ENCODE measurements around the gene SUCLG2.

SUCLG2 gene

GRCh38 chr3:67656614-67657013 is 2.2 kb upstream of the SUCLG2 start:
- Histone ChIP-seq H3K36me3 (no peaks in the 10 kb centered on the region), H3K4me1 (ENCODE audit: control insufficient read depth in 1 of 2, insufficient read depth in 1 of 2, low read depth in 1 of 2, low read length in 1 of 2) (peaks cover 17 to 24% of the 10 kb centered on the region in 2 experiments), H3K27me3 (peaks cover 69% of the 10 kb centered on the region), H3K27ac (no peak overlapping the region), H3K9me3 (no peaks in the 10 kb centered on the region), H3K4me3 (ENCODE audit: low read depth in 1 of 2, low read length in 1 of 2) (no peak overlapping the region)
- TF ChIP-seq CTCF (IDR thresholded peaks at IDR 0.05), result no peak

GRCh38 chr3:67655364-67656121 is 1.1 kb upstream of the SUCLG2 start:
- Histone ChIP-seq H3K4me1 (ENCODE audit: control insufficient read depth in 1 of 2, insufficient read depth in 1 of 2, low read depth in 1 of 2, low read length in 1 of 2) (peaks cover 17 to 24% of the 10 kb centered on the region in 2 experiments), H3K27ac (no peak overlapping the region)

GRCh38 chr3:67654844-67655177 is 399 bp upstream of the SUCLG2 start:
- H3K27ac ChIP-seq, result no peak overlapping the region
- peaks cover 17 to 24% of the 10 kb centered on the region in 2 experiments for H3K4me1 ChIP-seq (ENCODE audit: control insufficient read depth in 1 of 2, insufficient read depth in 1 of 2, low read depth in 1 of 2, low read length in 1 of 2)
- no peaks in the 10 kb centered on the region for H3K36me3 ChIP-seq
- no peaks in the 10 kb centered on the region for H3K9me3 ChIP-seq
- H3K4me3 ChIP-seq (ENCODE audit: low read depth in 1 of 2, low read length in 1 of 2), result peak overlapping the region; percentile 66 to 72
- H3K27me3 ChIP-seq, result peaks cover 51% of the 10 kb centered on the region
- TF ChIP-seq CTCF (IDR thresholded peaks at IDR 0.05), result no peak

More at GRCh38 chr3:67655364-67656121, 1.1 kb upstream of the SUCLG2 start:
- Histone ChIP-seq H3K9me3 (no peaks in the 10 kb centered on the region), H3K27me3 (peaks cover 59% of the 10 kb centered on the region), H3K36me3 (no peaks in the 10 kb centered on the region), H3K4me3 (ENCODE audit: low read depth in 1 of 2, low read length in 1 of 2) (peak overlapping the region; percentile 38 to 72)
- no peak for TF ChIP-seq CTCF (IDR thresholded peaks at IDR 0.05)

GRCh38 chr3:67653425-67654098 is 850 bp downstream of the SUCLG2 start:
- no peaks in the 10 kb centered on the region for H3K9me3 ChIP-seq
- peaks cover 23 to 31% of the 10 kb centered on the region in 2 experiments for H3K4me1 ChIP-seq (ENCODE audit: control insufficient read depth in 1 of 2, insufficient read depth in 1 of 2, low read depth in 1 of 2, low read length in 1 of 2)
- TF ChIP-seq CTCF (IDR thresholded peaks at IDR 0.05), result no peak
- H3K27ac ChIP-seq, result no peak overlapping the region
- H3K36me3 ChIP-seq, result no peaks in the 10 kb centered on the region
- H3K27me3 ChIP-seq, result peaks cover 39% of the 10 kb centered on the region
- peak overlapping the region; percentile 66 to 72 for H3K4me3 ChIP-seq (ENCODE audit: low read depth in 1 of 2, low read length in 1 of 2)

GRCh38 chr3:67650084-67650483 is 4.3 kb downstream of the SUCLG2 start:
- Histone ChIP-seq H3K9me3 (no peaks in the 10 kb centered on the region), H3K4me1 (ENCODE audit: control insufficient read depth in 1 of 2, insufficient read depth in 1 of 2, low read depth in 1 of 2, low read length in 1 of 2) (peaks cover 28 to 35% of the 10 kb centered on the region in 2 experiments), H3K27ac (no peak overlapping the region), H3K36me3 (no peaks in the 10 kb centered on the region), H3K27me3 (peaks cover 4% of the 10 kb centered on the region), H3K4me3 (ENCODE audit: low read depth in 1 of 2, low read length in 1 of 2) (no peak overlapping the region)
- TF ChIP-seq CTCF (IDR thresholded peaks at IDR 0.05), result no peak

All from neutrophil (primary cell).